ENCODE data around the gene UBA6.

The UBA6 gene

GRCh38 chr4:67700738-67701516 lies at the start of gene UBA6:
TSS of gene UBA6 (minus strand) at chr4:67701155. CDS start at chr4:67701119, 36 bp downstream.
- TF ChIP-seq CTCF (conservative IDR thresholded peaks at IDR 0.05) = peak; percentile 77
- peak within 1 kb of the TSS; percentile 79 for H3K27ac ChIP-seq

- no peak overlapping the region for H3K27ac ChIP-seq
- no peak for TF ChIP-seq CTCF (conservative IDR thresholded peaks at IDR 0.05)
These were observed 49.7 kb upstream of the UBA6 start for GRCh38 chr4:67750691-67751090.

GRCh38 chr4:67749286-67749685 lies 48.3 kb upstream of the UBA6 start:
- no peak overlapping the region for H3K27ac ChIP-seq
- TF ChIP-seq CTCF (conservative IDR thresholded peaks at IDR 0.05) = no peak

GRCh38 chr4:67746797-67747495 lies 46.0 kb upstream of the UBA6 start:
- TF ChIP-seq CTCF (conservative IDR thresholded peaks at IDR 0.05) = peak; percentile 89
- no peak overlapping the region for H3K27ac ChIP-seq

- H3K27ac ChIP-seq = no peak overlapping the region
- TF ChIP-seq CTCF (conservative IDR thresholded peaks at IDR 0.05) = no peak
These were observed 43.8 kb upstream of the UBA6 start for GRCh38 chr4:67744561-67745283.

- H3K27ac ChIP-seq = no peak overlapping the region
- TF ChIP-seq CTCF (conservative IDR thresholded peaks at IDR 0.05) = no peak
These were observed 42.2 kb upstream of the UBA6 start for GRCh38 chr4:67743194-67743593.

GRCh38 chr4:67736262-67736661 lies 35.3 kb upstream of the UBA6 start:
- TF ChIP-seq CTCF (conservative IDR thresholded peaks at IDR 0.05) = no peak
- H3K27ac ChIP-seq = no peak overlapping the region

All from VCaP (cell line).